Keratinocyte (primary cell): ENCODE data around the gene NFATC1. TPM values are rescaled to one million over a fixed set of nuclear protein-coding genes. Genes with fewer than 3 reads are reported as not detected.

Experiments
- DNase-seq: peaks from one replicate; pipeline ENCODE4 v3.0.0-alpha.2; 2011; ENCODE audit warnings: low read depth, missing footprints, low spot score
- FAIRE-seq: peaks from 2 replicates; lab custom pipeline; 2011; peaks lifted over from hg19 to GRCh38; lab: Jason Lieb, UNC
- H2AFZ ChIP-seq: 2 replicates; pipeline ENCODE4 v1.6.0; 2012; ENCODE audit warnings: low read length, control low read depth, inconsistent platforms; ENCODE audit not compliant: control insufficient read depth
- H3K27ac ChIP-seq: 2 replicates; pipeline ENCODE4 v1.5.1; 2011; ENCODE audit warnings: low read length; ENCODE audit not compliant: control insufficient read depth, insufficient read depth
- H3K27me3 ChIP-seq: 3 replicates; pipeline ENCODE4 v1.6.0; 2011; ENCODE audit warnings: low read length; ENCODE audit not compliant: control insufficient read depth, insufficient read depth; ENCODE audit errors: extremely low read depth
- H3K36me3 ChIP-seq, 2 experiments: 2 replicates in 1 of 2; 3 replicates in 1 of 2; pipeline ENCODE4 v1.5.1; 2011; ENCODE audit warnings: low read length in 2 of 2, mild to moderate bottlenecking in 1 of 2; ENCODE audit not compliant: control insufficient read depth in 2 of 2, insufficient read depth in 2 of 2; ENCODE audit errors: extremely low read depth in 1 of 2
- H3K4me1 ChIP-seq: 3 replicates; pipeline ENCODE4 v1.5.1; 2011; ENCODE audit warnings: low read length; ENCODE audit not compliant: control insufficient read depth, insufficient read depth; ENCODE audit errors: extremely low read depth
- H3K4me2 ChIP-seq: 3 replicates; pipeline ENCODE4 v1.6.0; 2011; ENCODE audit warnings: low read depth, low read length; ENCODE audit not compliant: control insufficient read depth, insufficient read depth; ENCODE audit errors: extremely low read depth
- H3K4me3 ChIP-seq, 3 experiments: fragments of 200-600 bp in 1 of 3; sonication (generic) in 1 of 3; 2 replicates in 2 of 3; 3 replicates in 1 of 3; pipeline ENCODE4 v1.5.1; 2011 to 2016; ENCODE audit warnings: low read length in 3 of 3, mild to moderate bottlenecking in 3 of 3, control low read depth in 2 of 3, inconsistent platforms in 1 of 3, low read depth in 1 of 3, mixed read lengths in 1 of 3, mixed run types in 1 of 3, moderate library complexity in 1 of 3; ENCODE audit not compliant: control insufficient read depth in 2 of 3, insufficient read depth in 2 of 3; ENCODE audit errors: extremely low read depth in 1 of 3
- H3K79me2 ChIP-seq: 2 replicates; pipeline ENCODE4 v1.6.0; 2012; ENCODE audit warnings: low read length; ENCODE audit not compliant: control insufficient read depth, insufficient read depth
- H3K9ac ChIP-seq: 3 replicates; pipeline ENCODE4 v1.6.0; 2011; ENCODE audit warnings: low read length; ENCODE audit not compliant: control insufficient read depth, insufficient read depth; ENCODE audit errors: extremely low read depth
- H3K9me1 ChIP-seq: 3 replicates; pipeline ENCODE4 v1.6.0; 2011; ENCODE audit warnings: low read length; ENCODE audit not compliant: control insufficient read depth, insufficient read depth; ENCODE audit errors: extremely low read depth
- H3K9me3 ChIP-seq: 2 replicates; pipeline ENCODE4 v1.5.1; 2012; ENCODE audit warnings: low read depth, low read length; ENCODE audit not compliant: control insufficient read depth
- H4K20me1 ChIP-seq: 3 replicates; pipeline ENCODE4 v1.6.0; 2011; ENCODE audit warnings: low read length; ENCODE audit not compliant: control insufficient read depth, insufficient read depth; ENCODE audit errors: extremely low read depth
- EZH2 ChIP-seq: IDR thresholded peaks from one replicate; pipeline ENCODE4 v1.6.1; 2012; ENCODE audit warnings: inconsistent platforms, mild to moderate bottlenecking, low read length, moderate library complexity
- dilution Hi-C: fragments of 300-500 bp; cut with MboI; formaldehyde crosslinking; loops from one replicate; pipeline ENCODE4 v1.7.0; 2020; ENCODE audit warnings: low sequenced_read_pairs; ENCODE audit not compliant: extremely low pct_ligation_motif_present
- polyA plus RNA-seq, 5 experiments: library from polyadenylated mRNA; depleted of rRNA in 3 of 5; stranded (reverse) in 3 of 5; stranded (forward) in 1 of 5; unstranded in 1 of 5; fragments of >200 nt; gene quantifications; 1 replicate in 1 of 5; 2 replicates in 3 of 5; 3 replicates in 1 of 5; pipeline versions ENCODE4 v1.2.1 to v1.2.3, GENCODE V29; 2011 to 2012; ENCODE audit warnings: missing spikeins in 2 of 5, low read depth in 1 of 5, low replicate concordance in 1 of 5
- TF ChIP-seq, protein P1 (sequence below), 3 experiments: IDR thresholded peaks in 1 of 3; conservative IDR thresholded peaks in 1 of 3; optimal IDR thresholded peaks in 1 of 3; 2 replicates in 2 of 3; 3 replicates in 1 of 3; pipeline versions ENCODE3 to v1.5.1; 2011; ENCODE audit warnings: low read length in 3 of 3, mild to moderate bottlenecking in 3 of 3, moderate library complexity in 2 of 3, control low read depth in 1 of 3, inconsistent platforms in 1 of 3; ENCODE audit not compliant: insufficient read depth in 2 of 3; ENCODE audit errors: extremely low read depth in 1 of 3

NFATC1 gene
- polyA plus RNA-seq, 1 donor (not counting 4 experiments of a cell fraction or from before 2014, with no cell fraction given): 0.77 TPM

- H3K4me1 ChIP-seq: no peaks in the 10 kb centered on the region
- H4K20me1 ChIP-seq: no peaks in the 10 kb centered on the region
- DNase-seq: no peak
- H3K9ac ChIP-seq: no peak overlapping the region
- H3K9me1 ChIP-seq: no peaks in the 10 kb centered on the region
- no peak for FAIRE-seq
- H3K36me3 ChIP-seq: peaks cover 0 to 8% of the 10 kb centered on the region in 2 experiments
- no peaks in the 10 kb centered on the region for H3K79me2 ChIP-seq
- dilution Hi-C loops: no loop called here
- H3K4me2 ChIP-seq: no peak overlapping the region
- no peak overlapping the region for H3K27ac ChIP-seq
- H3K9me3 ChIP-seq: no peaks in the 10 kb centered on the region
- H3K4me3 ChIP-seq: no peak overlapping the region
- no peak overlapping the region for H2AFZ ChIP-seq
- no peaks in the 10 kb centered on the region for H3K27me3 ChIP-seq
- TF ChIP-seq, protein P1, sequence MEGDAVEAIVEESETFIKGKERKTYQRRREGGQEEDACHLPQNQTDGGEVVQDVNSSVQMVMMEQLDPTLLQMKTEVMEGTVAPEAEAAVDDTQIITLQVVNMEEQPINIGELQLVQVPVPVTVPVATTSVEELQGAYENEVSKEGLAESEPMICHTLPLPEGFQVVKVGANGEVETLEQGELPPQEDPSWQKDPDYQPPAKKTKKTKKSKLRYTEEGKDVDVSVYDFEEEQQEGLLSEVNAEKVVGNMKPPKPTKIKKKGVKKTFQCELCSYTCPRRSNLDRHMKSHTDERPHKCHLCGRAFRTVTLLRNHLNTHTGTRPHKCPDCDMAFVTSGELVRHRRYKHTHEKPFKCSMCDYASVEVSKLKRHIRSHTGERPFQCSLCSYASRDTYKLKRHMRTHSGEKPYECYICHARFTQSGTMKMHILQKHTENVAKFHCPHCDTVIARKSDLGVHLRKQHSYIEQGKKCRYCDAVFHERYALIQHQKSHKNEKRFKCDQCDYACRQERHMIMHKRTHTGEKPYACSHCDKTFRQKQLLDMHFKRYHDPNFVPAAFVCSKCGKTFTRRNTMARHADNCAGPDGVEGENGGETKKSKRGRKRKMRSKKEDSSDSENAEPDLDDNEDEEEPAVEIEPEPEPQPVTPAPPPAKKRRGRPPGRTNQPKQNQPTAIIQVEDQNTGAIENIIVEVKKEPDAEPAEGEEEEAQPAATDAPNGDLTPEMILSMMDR (optimal IDR thresholded peaks at IDR 0.05 in 1 of 3, IDR thresholded peaks at IDR 0.05 in 1 of 3, conservative IDR thresholded peaks at IDR 0.05 in 1 of 3; ENCODE audit: extremely low read depth in 1 of 3, insufficient read depth in 2 of 3, low read length in 3 of 3): no peak
- no peak for TF ChIP-seq EZH2
Measured at GRCh38 chr18:79424008-79424565, 28.4 kb downstream of the NFATC1 start.

DNA sequence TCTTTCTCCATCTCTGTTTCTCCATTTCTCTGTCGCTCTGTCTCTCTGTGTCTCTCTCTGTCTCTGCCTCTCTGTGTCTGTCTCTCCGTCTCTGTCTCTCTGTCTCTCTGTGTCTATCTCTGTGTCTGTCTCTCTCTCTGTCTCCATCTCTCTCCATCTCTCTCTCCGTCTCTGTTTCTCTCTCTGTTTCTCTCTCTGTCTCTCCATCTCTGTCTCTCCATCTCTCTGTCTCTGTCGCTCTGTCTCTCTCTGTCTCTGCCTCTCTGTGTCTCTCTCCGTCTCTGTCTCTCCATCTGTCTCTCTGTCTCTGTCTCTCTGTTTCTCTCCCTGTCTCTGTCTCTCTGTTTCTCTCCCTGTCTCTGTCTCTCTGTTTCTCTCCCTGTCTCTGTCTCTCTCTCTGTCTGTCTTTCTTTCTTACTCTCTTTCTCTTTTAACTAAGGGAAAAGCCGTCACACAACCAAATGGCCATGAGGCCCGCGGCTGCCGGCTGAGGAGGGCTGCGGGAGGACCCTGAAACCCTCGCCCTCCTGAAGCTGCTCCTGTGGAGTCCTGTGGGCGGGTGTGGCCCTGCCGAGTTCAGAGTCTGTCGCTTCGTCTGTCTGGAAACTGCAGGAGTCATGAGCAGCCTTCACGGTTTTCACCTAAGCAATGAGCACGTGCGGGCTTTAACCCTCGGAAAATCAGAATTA, 29.3 kb downstream of the NFATC1 start:
- no peak overlapping the region for H3K4me2 ChIP-seq
- H3K9me1 ChIP-seq: no peaks in the 10 kb centered on the region
- no peaks in the 10 kb centered on the region for H3K27me3 ChIP-seq
- no peaks in the 10 kb centered on the region for H3K4me1 ChIP-seq
- no peaks in the 10 kb centered on the region for H3K79me2 ChIP-seq
- H3K9me3 ChIP-seq: no peaks in the 10 kb centered on the region
- TF ChIP-seq, protein P1 (optimal IDR thresholded peaks at IDR 0.05 in 1 of 3, IDR thresholded peaks at IDR 0.05 in 1 of 3, conservative IDR thresholded peaks at IDR 0.05 in 1 of 3; ENCODE audit: extremely low read depth in 1 of 3, insufficient read depth in 2 of 3, low read length in 3 of 3): no peak
- no peak for TF ChIP-seq EZH2
- DNase-seq: no peak
- H3K4me3 ChIP-seq: no peak overlapping the region
- dilution Hi-C loops: no loop called here
- H3K27ac ChIP-seq: no peak overlapping the region
- no peak for FAIRE-seq
- no peak overlapping the region for H3K9ac ChIP-seq
- no peak overlapping the region for H2AFZ ChIP-seq
- H3K36me3 ChIP-seq: peaks cover 0 to 8% of the 10 kb centered on the region in 2 experiments
- no peaks in the 10 kb centered on the region for H4K20me1 ChIP-seq
